Occipital lobe (tissue), 1 donor: ENCODE results near the gene ZNF485. TPM values are rescaled to one million over a fixed set of nuclear protein-coding genes. Genes with fewer than 3 reads are reported as not detected.

Source experiments
- total RNA-seq: library from RNA; depleted of rRNA; stranded (reverse); fragments of >200 nt; gene quantifications from one replicate; pipeline ENCODE4 v1.2.3, GENCODE V29; 2014

The ZNF485 gene
- total RNA-seq, 1 donor from 2014 or later: 8.9 TPM

Other genes with a start within 250 kb of the ZNF485 start
- not detected for gene FXYD4, start 234.8 kb upstream of the ZNF485 start, total RNA-seq
- 110 TPM for gene HNRNPF, start 197.3 kb upstream of the ZNF485 start, total RNA-seq
- 9.7 TPM for gene ZNF487, start 169.3 kb upstream of the ZNF485 start, total RNA-seq
- 25.9 TPM for gene ZNF239, start 31.8 kb upstream of the ZNF485 start, total RNA-seq
- 57.6 TPM for gene ZNF32, start 42.4 kb downstream of the ZNF485 start, total RNA-seq